Large intestine (tissue), 3 donors: ENCODE results near the gene CAPZA1. TPM values are rescaled to one million over a fixed set of nuclear protein-coding genes. Genes with fewer than 3 reads are reported as not detected.

Experiments used
- DNase-seq, 2 donors: peaks; one replicate each; pipeline versions ENCODE4 v3.0.0 to v3.0.0-alpha.2; 2013
- H3K27ac ChIP-seq: one replicate; pipeline ENCODE4 v1.5.1; 2013; ENCODE audit warnings: low read length
- H3K27me3 ChIP-seq: 2 replicates; pipeline ENCODE4 v1.6.1; 2013; ENCODE audit warnings: low read length; ENCODE audit not compliant: control insufficient read depth, insufficient read depth
- H3K36me3 ChIP-seq: 2 replicates; pipeline ENCODE4 v1.6.1; 2013; ENCODE audit warnings: low read length; ENCODE audit not compliant: control insufficient read depth, insufficient read depth
- H3K4me1 ChIP-seq: one replicate; pipeline ENCODE4 v1.6.1; 2013; ENCODE audit warnings: low read length; ENCODE audit not compliant: control insufficient read depth, insufficient read depth
- H3K4me3 ChIP-seq: one replicate; pipeline ENCODE4 v1.5.1; 2013; ENCODE audit warnings: low read length
- H3K9me3 ChIP-seq: one replicate; pipeline ENCODE4 v1.6.1; 2013; ENCODE audit warnings: mild to moderate bottlenecking, low read depth, low read length, moderate library complexity; ENCODE audit not compliant: control insufficient read depth
- WGBS: methylation state at CpG from one replicate; pipeline ENCODE4 v1.1.5; 2013; ENCODE audit warnings: low lambda C conversion rate; ENCODE audit not compliant: insufficient coverage; 5-methylcytosine and 5-hydroxymethylcytosine counted together
- polyA plus RNA-seq: library from polyadenylated mRNA; unstranded; fragments of 120-200 nt; gene quantifications from one replicate; pipeline ENCODE4 v1.2.1, GENCODE V29; 2013

CAPZA1 gene
- polyA plus RNA-seq, 1 donor = 110 TPM

- WGBS = 83% methylated on average over 1 of the region's 14 CpGs
- peak in 1 of 2 donors; percentile 51 for DNase-seq
- H3K36me3 ChIP-seq = no peaks in the 10 kb centered on the region
- H3K4me1 ChIP-seq = peaks cover 12% of the 10 kb centered on the region
- H3K9me3 ChIP-seq = peaks cover 3% of the 10 kb centered on the region
- H3K27me3 ChIP-seq = peaks cover 40% of the 10 kb centered on the region
- no peak overlapping the region for H3K27ac ChIP-seq
- H3K4me3 ChIP-seq = peak overlapping the region; percentile 38
These were observed 94.1 kb downstream of the CAPZA1 start for GRCh38 chr1:112713466-112714312.

DNA sequence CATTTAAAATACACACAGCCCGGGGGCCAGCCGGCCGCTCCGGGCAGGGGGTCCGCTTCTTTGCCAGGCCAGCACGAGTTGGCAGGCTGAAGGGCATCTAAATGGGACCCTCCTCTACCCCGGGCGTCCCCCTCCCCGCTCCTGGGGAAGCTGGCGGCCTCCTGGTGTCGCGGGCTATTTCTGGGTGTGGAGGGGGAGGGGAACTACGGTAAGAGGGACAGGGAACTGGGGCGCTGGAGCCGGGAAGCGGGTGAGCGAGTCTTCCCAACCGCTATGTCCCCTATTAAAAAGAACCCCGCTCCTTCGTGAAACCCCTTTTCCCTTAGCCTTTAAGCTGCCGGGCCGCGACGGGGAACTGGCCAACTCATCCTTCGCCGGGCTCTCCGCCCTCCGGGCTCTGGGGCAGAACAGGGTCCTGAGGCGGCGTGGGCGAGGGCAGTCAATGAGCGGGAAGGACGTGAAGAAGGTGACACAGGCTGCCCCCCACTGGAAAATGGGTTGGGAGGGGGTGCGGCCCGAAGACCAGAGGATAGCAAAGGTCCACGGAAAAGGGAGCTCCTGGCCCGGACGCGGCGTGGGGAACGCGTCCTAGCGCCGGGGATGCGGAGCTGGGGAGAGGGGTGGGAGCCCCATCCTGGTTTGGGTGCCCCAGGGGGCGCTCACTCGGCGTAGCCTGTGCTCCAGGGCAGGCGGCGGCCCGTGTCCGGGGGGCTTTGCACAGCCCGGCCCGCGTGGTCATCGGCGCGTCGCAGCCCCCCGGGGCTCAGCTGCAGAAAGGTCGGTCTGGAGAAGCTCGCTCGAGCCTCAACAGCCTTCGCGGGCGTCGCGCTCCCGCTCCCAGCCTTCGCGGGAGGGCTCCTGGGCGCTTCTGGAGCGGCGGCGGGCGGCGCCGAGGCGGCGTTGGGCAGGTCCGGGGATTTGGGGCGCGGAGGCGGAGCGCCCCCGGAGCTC, 95.0 kb downstream of the CAPZA1 start:
- WGBS = no CpG with 5 or more reads among the region's 86 CpGs
- peaks cover 44% of the 10 kb centered on the region for H3K27me3 ChIP-seq
- peak overlapping the region; percentile 38 for H3K4me3 ChIP-seq
- H3K36me3 ChIP-seq = no peaks in the 10 kb centered on the region
- peaks cover 3% of the 10 kb centered on the region for H3K9me3 ChIP-seq
- peak in 1 of 2 donors; percentile 48 for DNase-seq
- no peak overlapping the region for H3K27ac ChIP-seq
- peaks cover 12% of the 10 kb centered on the region for H3K4me1 ChIP-seq

DNA sequence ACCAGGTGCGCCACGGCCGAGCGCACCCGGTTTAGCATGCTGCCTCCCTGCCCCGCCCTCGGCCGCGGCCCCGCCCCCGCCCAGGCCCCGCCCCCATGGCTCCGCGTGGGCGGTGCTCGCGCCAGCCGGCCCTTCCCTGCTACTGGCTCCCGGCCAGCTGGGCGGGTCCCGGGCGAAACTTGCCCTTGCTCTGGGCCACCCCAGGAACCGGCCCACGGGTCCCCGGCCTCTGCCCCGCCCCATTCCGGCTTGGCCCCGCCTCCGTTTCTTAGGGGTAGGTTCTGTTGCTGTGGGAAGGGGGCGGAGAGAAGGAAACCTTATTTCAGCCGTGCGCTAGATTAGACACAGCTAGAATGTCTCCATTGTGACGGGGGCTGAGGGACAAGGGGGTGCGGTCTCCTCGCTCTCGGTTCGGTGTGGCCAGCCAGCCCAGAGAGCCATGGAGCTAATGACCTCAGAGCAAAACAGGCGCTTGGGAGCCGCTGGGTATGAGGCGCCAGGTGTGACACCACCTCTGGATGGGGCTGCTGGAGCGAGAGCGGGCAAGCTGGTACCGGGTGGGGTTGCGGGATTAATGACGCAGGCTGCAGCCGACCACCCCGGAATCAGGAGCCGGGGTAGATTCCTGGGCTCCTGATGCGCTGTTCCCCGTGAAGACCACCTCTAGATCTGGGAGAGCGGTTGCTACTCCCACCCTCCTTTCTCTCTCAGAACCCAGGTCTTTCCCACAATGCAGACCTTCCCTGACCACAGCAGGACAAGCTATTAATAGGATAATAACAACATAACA, 95.8 kb downstream of the CAPZA1 start, which contains the start of gene PPM1J:
PPM1J (minus strand) TSS at position 69 of the 790 bp plus-strand sequence; CDS start at position 38, 31 bp downstream.
- peaks cover 12% of the 10 kb centered on the region for H3K4me1 ChIP-seq

GRCh38 chr1:112716133-112716720, 96.6 kb downstream of the CAPZA1 start:
- H3K4me3 ChIP-seq = peak overlapping the region; percentile 58
- no CpG with 5 or more reads among the region's 13 CpGs for WGBS
- peaks cover 40% of the 10 kb centered on the region for H3K27me3 ChIP-seq
- H3K27ac ChIP-seq = no peak overlapping the region
- DNase-seq = peak; percentile 86 to 88
- no peaks in the 10 kb centered on the region for H3K36me3 ChIP-seq
- H3K9me3 ChIP-seq = peaks cover 3% of the 10 kb centered on the region
- peaks cover 12% of the 10 kb centered on the region for H3K4me1 ChIP-seq

More for the DNA sequence above, 95.8 kb downstream of the CAPZA1 start, which contains the start of gene PPM1J:
- Histone ChIP-seq H3K9me3 (peaks cover 3% of the 10 kb centered on the region), H3K36me3 (no peaks in the 10 kb centered on the region), H3K4me3 (peak within 1 kb of the TSS; percentile 58), H3K27me3 (peaks cover 44% of the 10 kb centered on the region), H3K27ac (peak within 1 kb of the TSS; percentile 13)
- no CpG with 5 or more reads among the region's 51 CpGs for WGBS
- peak; percentile 95 for DNase-seq

DNA sequence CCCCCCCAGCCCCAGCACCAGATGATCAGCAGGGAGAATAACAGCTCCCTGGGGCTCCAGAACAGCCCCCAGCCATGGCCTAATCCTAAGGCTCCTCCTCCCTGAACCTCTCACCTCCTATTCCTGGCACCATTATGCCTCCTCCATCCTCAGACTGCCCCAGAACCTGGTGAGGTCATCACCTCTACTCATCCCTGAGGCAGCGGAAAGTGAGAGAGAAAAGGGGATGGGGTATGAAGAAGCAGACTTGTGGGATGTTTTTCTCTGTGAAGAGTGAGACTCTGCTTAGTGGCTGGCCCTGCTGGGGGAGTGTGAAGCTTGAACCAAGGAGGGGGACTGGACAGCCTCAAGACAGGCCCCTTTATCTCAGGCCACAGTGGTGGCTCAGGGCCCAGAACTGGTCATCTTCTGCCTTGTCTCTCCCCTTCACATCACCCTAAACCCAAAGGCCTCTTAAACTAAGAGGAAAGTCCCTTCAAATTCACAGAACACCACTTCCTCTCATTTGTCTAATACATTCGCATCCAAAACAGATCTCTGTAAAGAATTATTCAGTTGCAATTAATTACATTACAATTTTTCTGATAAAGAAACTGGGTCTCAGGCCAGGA, 97.7 kb downstream of the CAPZA1 start:
- no CpG with 5 or more reads among the region's 2 CpGs for WGBS
- Histone ChIP-seq H3K27me3 (peaks cover 30% of the 10 kb centered on the region), H3K36me3 (no peaks in the 10 kb centered on the region), H3K9me3 (peaks cover 3% of the 10 kb centered on the region), H3K4me3 (no peak overlapping the region), H3K4me1 (peaks cover 16% of the 10 kb centered on the region), H3K27ac (no peak overlapping the region)
- DNase-seq = no peak

DNA sequence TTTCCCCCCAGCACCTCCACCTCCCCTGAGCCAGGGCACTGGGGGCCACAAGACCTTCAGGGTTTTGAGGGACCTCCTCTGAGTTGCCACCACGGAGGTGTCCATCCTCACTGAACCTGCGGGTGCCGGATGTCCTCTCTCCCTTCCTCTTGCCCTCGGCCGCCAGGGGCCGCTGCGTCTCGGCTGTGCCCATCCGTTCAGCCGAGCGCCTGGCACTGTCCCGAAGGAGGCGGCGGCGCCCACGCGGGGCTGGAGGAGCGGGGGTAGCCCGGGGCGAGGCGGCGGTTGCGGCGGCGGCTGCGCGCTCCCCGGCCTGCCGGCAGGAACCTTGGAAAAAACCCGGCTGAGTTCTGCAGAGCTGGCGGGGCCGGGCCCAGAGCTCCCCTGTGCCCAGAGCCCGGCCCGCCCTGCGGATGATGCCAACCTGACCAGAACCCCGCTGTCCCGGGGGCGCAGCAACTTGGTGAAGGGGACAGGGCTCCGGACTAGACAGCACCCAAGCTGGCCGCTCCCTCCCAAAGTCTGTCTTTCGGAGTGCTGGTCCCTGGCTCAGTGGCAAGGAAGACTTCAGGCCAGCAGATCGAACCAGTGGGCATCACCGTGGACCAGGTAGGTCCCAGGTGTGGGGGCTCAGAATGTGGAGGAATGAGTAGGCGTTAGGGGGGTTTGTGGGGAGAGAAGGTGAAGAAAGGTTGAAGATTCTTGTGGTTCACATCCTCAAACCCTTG, 99.2 kb downstream of the CAPZA1 start:
- no peak overlapping the region for H3K4me3 ChIP-seq
- H3K4me1 ChIP-seq = peaks cover 24% of the 10 kb centered on the region
- DNase-seq = peak in 1 of 2 donors; percentile 58
- H3K36me3 ChIP-seq = no peaks in the 10 kb centered on the region
- no peak overlapping the region for H3K27ac ChIP-seq
- WGBS = 63% methylated on average over 3 of the region's 44 CpGs
- H3K9me3 ChIP-seq = peaks cover 3% of the 10 kb centered on the region
- H3K27me3 ChIP-seq = peaks cover 19% of the 10 kb centered on the region

- Histone ChIP-seq H3K27me3 (peaks cover 11% of the 10 kb centered on the region), H3K4me3 (no peak overlapping the region), H3K36me3 (no peaks in the 10 kb centered on the region), H3K27ac (no peak overlapping the region), H3K9me3 (no peaks in the 10 kb centered on the region), H3K4me1 (peaks cover 15% of the 10 kb centered on the region)
- DNase-seq = no peak
- no CpG with 5 or more reads among the region's 2 CpGs for WGBS
These were observed 100.1 kb downstream of the CAPZA1 start for GRCh38 chr1:112719706-112720105.

DNA sequence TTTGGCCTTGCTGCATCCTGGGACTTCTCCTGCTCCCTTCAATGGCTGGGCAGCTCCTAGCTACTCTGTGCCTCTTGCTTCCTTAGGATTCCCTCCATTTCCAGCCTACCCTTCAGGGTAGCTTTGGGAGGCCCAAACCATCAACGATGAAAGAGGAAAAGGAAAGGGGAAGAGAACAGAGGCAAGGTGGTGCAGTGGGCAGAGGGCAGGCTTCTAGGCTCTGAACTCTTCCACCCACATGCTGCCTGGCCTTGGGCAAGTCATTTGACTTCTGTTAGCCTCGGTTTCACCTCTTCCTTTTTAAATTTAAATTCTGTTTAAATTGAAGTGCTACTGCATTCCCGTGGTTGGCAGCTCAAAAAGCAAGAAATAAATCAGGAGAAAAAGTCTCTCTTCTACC, 101.2 kb downstream of the CAPZA1 start:
- Histone ChIP-seq H3K4me1 (peaks cover 14% of the 10 kb centered on the region), H3K27ac (no peak overlapping the region), H3K36me3 (no peaks in the 10 kb centered on the region), H3K27me3 (peaks cover 9% of the 10 kb centered on the region), H3K9me3 (no peaks in the 10 kb centered on the region), H3K4me3 (no peak overlapping the region)
- WGBS = 83% methylated on average over 1 of the region's 3 CpGs
- no peak for DNase-seq
